A549 (cell line): ENCODE results near the gene ECT2. TPM values are rescaled to one million over a fixed set of nuclear protein-coding genes. Genes with fewer than 3 reads are reported as not detected.

Experiments used
- ATAC-seq, 2 experiments: fragments of 200-7000 bp in 1 of 2; fragments of >200 bp in 1 of 2; cut with Nextera tagmentation in 1 of 2; cut with Tn5 transposase in 1 of 2; 3 replicates each; pipeline versions ENCODE4 v1.8.0 to v1.9.1; 2018 to 2020; ENCODE audit warnings: mild to moderate bottlenecking in 1 of 2, moderate library complexity in 1 of 2
- CTCF ChIA-PET: fragments of 300-600 bp; sonication (Branson Sonifier 250); formaldehyde crosslinking; extraction: SDS; loops from one replicate; lab custom pipeline; 2021; ENCODE audit warnings: antibody characterized with exemption, inconsistent platforms; lab: Yijun Ruan, JAX
- POLR2A ChIA-PET: fragments of 350-600 bp; formaldehyde crosslinking; extraction: SDS; loops from one replicate; lab custom pipeline; 2021; ENCODE audit warnings: antibody characterized with exemption, inconsistent platforms; lab: Yijun Ruan, JAX
- DNase-seq, 2 experiments: peaks; one replicate each; pipeline versions ENCODE4 v3.0.0 to v3.0.0-alpha.2; 2011 to 2016; ENCODE audit warnings: low read depth in 1 of 2, low spot score in 1 of 2
- FAIRE-seq: peaks from 2 replicates; lab custom pipeline; 2011; peaks lifted over from hg19 to GRCh38; lab: Jason Lieb, UNC
- H3K27ac ChIP-seq, 2 experiments: fragments of >200 bp; sonication (Bioruptor Twin); formaldehyde crosslinking; 3 replicates each; pipeline ENCODE4 v1.5.1; 2016 to 2017
- H3K4me1 ChIP-seq: fragments of >200 bp; sonication (Bioruptor Twin); formaldehyde crosslinking; 3 replicates; pipeline ENCODE4 v1.6.1; 2016
- H3K4me2 ChIP-seq: fragments of >200 bp; sonication (Bioruptor Twin); formaldehyde crosslinking; 3 replicates; pipeline ENCODE4 v1.6.1; 2016
- H3K4me3 ChIP-seq: fragments of >200 bp; sonication (Bioruptor Twin); formaldehyde crosslinking; 3 replicates; pipeline ENCODE4 v1.5.1; 2016
- H3K9me3 ChIP-seq: fragments of >200 bp; sonication (Bioruptor Twin); formaldehyde crosslinking; 3 replicates; pipeline ENCODE4 v1.6.1; 2016
- CBX2 ChIP-seq: fragments of 200-600 bp; sonication (generic); IDR thresholded peaks from 2 replicates; pipeline ENCODE4 v1.6.1; 2016; ENCODE audit warnings: low read depth, mild to moderate bottlenecking, borderline replicate concordance
- EHF ChIP-seq: fragments of 250-450 bp; sonication (Bioruptor Pico); IDR thresholded peaks from 2 replicates; pipeline ENCODE4 v1.5.0; 2020; ENCODE audit warnings: mild to moderate bottlenecking
- FOXS1 ChIP-seq: fragments of 250-450 bp; sonication (Bioruptor Pico); IDR thresholded peaks from 2 replicates; pipeline ENCODE4 v1.5.0; 2020; ENCODE audit warnings: mild to moderate bottlenecking, moderate library complexity
- HDAC2 ChIP-seq: fragments of 200-600 bp; sonication (generic); IDR thresholded peaks from 2 replicates; pipeline ENCODE4 v1.6.1; 2016
- KDM1A ChIP-seq: fragments of 200-600 bp; sonication (generic); IDR thresholded peaks from 2 replicates; pipeline ENCODE4 v1.6.1; 2016; ENCODE audit warnings: low read depth, mild to moderate bottlenecking
- REST ChIP-seq: fragments of 200-600 bp; sonication (generic); IDR thresholded peaks from 2 replicates; pipeline ENCODE4 v1.6.1; 2016; ENCODE audit warnings: antibody characterized with exemption, mild to moderate bottlenecking, moderate library complexity
- SMC3 ChIP-seq: fragments of >200 bp; sonication (Bioruptor Twin); formaldehyde crosslinking; IDR thresholded peaks from 3 replicates; pipeline ENCODE4 v1.6.1; 2018; ENCODE audit warnings: inconsistent platforms
- USF2 ChIP-seq: fragments of 450-650 bp; IDR thresholded peaks from 2 replicates; pipeline ENCODE4 v1.6.1; 2014; ENCODE audit warnings: antibody characterized with exemption
- ZC3H11A ChIP-seq: fragments of 450-650 bp; IDR thresholded peaks from 2 replicates; pipeline ENCODE4 v1.6.1; 2014; ENCODE audit warnings: antibody characterized with exemption, mild to moderate bottlenecking
- WGBS: methylation state at CpG from one replicate; pipeline ENCODE4 v1.1.6; 2017; ENCODE audit errors: missing lambda C conversion rate; 5-methylcytosine and 5-hydroxymethylcytosine counted together
- polyA plus RNA-seq, 4 experiments: library from polyadenylated mRNA; depleted of rRNA in 3 of 4; stranded (reverse); fragments of >200 nt; fragmentation: RNase III in 1 of 4; extraction: RNeasy Plus Mini Kit Qiagen cat#74134 plus additional on column Dnase treatment in 1 of 4; gene quantifications; 2 replicates in 3 of 4; 3 replicates in 1 of 4; pipeline ENCODE4 v1.2.3, GENCODE V29; 2011 to 2017
- small RNA-seq, 6 experiments: library from RNA; depleted of rRNA; stranded (forward); fragments of <200 nt; gene quantifications; one replicate each; pipeline ENCODE3, GENCODE V24; 2012
- TF ChIP-seq, protein P1 (sequence below): fragments of >200 bp; sonication (Bioruptor Twin); formaldehyde crosslinking; IDR thresholded peaks from 3 replicates; pipeline ENCODE4 v1.6.1; 2016
- TF ChIP-seq, protein P2 (sequence below): IDR thresholded peaks from 2 replicates; pipeline ENCODE4 v1.6.1; 2012

The ECT2 gene
- polyA plus RNA-seq, 2 of the 4 experiments (the other 2 are of a cell fraction) = 96.5 to 187 TPM

DNA sequence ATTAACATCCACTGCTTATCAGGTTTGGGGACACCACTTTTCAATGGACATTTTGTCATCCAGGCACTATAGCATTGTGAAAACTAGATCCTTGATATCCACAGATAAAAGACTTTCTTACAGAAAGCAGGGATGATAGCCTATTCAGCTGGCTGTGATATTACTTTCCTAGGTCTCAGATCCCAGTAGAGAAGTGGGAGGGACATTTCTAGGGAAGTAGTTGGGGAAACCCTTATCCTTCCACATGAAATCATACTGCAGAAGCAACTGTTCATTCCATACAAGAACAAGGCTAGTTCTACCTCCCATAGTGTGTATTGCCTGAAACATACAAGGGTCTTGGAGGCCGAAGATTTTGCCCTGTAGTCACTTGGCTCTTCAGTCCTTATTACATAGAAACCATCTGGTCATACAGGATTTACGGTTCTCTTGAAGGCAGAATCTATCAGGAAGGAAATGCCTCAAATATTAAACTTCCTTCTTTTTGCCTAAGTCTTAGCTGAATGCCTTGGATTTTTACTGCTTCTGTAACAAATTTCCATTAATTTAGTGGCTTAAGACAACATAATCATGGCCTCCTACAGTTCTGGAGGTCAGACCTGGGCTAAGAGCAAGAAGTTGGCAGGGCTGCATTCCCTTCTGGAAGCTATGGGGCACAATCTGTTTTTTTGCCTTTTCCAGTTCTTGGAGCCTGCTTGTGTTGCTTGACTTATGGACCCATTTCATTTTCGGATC is 119.4 kb downstream of the ECT2 start:
- FAIRE-seq (no peak), DNase-seq (no peak), ATAC-seq (no peak)
- Histone ChIP-seq H3K4me2 (no peak overlapping the region), H3K9me3 (no peaks in the 10 kb centered on the region), H3K4me3 (no peak overlapping the region), H3K27ac (no peak overlapping the region), H3K4me1 (no peaks in the 10 kb centered on the region)
- ChIA-PET POLR2A (no interaction called here), CTCF (no interaction called here)
- TF ChIP-seq KDM1A = no peak
- TF ChIP-seq USF2 = no peak
- TF ChIP-seq ZC3H11A = no peak
- no peak for TF ChIP-seq CBX2
- no peak for TF ChIP-seq SMC3
- no peak for TF ChIP-seq REST
- TF ChIP-seq, protein P1, sequence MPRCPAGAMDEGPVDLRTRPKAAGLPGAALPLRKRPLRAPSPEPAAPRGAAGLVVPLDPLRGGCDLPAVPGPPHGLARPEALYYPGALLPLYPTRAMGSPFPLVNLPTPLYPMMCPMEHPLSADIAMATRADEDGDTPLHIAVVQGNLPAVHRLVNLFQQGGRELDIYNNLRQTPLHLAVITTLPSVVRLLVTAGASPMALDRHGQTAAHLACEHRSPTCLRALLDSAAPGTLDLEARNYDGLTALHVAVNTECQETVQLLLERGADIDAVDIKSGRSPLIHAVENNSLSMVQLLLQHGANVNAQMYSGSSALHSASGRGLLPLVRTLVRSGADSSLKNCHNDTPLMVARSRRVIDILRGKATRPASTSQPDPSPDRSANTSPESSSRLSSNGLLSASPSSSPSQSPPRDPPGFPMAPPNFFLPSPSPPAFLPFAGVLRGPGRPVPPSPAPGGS = no peak
- TF ChIP-seq, protein P2, sequence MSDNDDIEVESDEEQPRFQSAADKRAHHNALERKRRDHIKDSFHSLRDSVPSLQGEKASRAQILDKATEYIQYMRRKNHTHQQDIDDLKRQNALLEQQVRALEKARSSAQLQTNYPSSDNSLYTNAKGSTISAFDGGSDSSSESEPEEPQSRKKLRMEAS = no peak
- no peak for TF ChIP-seq HDAC2
- TF ChIP-seq EHF (CRISPR knock-in tag) = no peak
- no peak for TF ChIP-seq FOXS1 (CRISPR knock-in tag)
- WGBS = 32% methylated on average over 3 of the region's 3 CpGs

Small RNAs within 50 kb of the gene (small RNA-seq; reads per million reads assigned to genes)
- gene AC108667.1 (0 reads per million in 6 experiments), gene RF00139 (0 reads per million in 6 experiments), gene RNU4-4P (0 to 0.43 (median 0) reads per million in 6 experiments), gene RNU6-547P (0 reads per million in 6 experiments)

Other genes with a start within 250 kb of the ECT2 start
- gene TNFSF10, start 227.3 kb upstream of the ECT2 start, polyA plus RNA-seq (2011; rRNA removed) = 0.92 and 1.7 TPM in 2 replicates
- 0.05 to 0.48 TPM (median 0.46 TPM) in 3 replicates for gene TNFSF10, start 227.3 kb upstream of the ECT2 start, polyA plus RNA-seq (2017; fragmentation: RNase III; extraction: RNeasy Plus Mini Kit Qiagen cat#74134 plus additional on column Dnase treatment)
- gene NCEH1, start 39.7 kb upstream of the ECT2 start, polyA plus RNA-seq (2011; rRNA removed) = 32.2 and 33.2 TPM in 2 replicates
- gene NCEH1, start 39.7 kb upstream of the ECT2 start, polyA plus RNA-seq (2017; fragmentation: RNase III; extraction: RNeasy Plus Mini Kit Qiagen cat#74134 plus additional on column Dnase treatment) = 20.7 to 25.8 TPM (median 21.4 TPM) in 3 replicates